DND-41 (cell line): ENCODE results near the gene CLTCL1.

Source experiments
- CTCF ChIP-seq: IDR thresholded peaks from 2 replicates; pipeline ENCODE4 v1.5.1; 2012; ENCODE audit warnings: borderline replicate concordance, low read length, moderate library complexity, mild to moderate bottlenecking; ENCODE audit not compliant: poor library complexity, severe bottlenecking; ENCODE audit errors: extremely low read depth
- EZH2 ChIP-seq: IDR thresholded peaks from 3 replicates; pipeline ENCODE4 v1.6.1; 2012; ENCODE audit warnings: borderline replicate concordance, low read depth, mild to moderate bottlenecking, moderate library complexity, low read length, inconsistent platforms; ENCODE audit not compliant: severe bottlenecking

- TF ChIP-seq EZH2 (no peak), CTCF (no peak)
Observed at GRCh38 chr22:19187716-19188563, 103.6 kb downstream of the CLTCL1 start.
